Upper lobe of right lung (tissue), 1 donor: ENCODE results near the gene FAM234A. TPM values are rescaled to one million over a fixed set of nuclear protein-coding genes. Genes with fewer than 3 reads are reported as not detected.

ENCODE experiments used
- ATAC-seq: fragments of 200-7000 bp; cut with Tn5 transposase; one replicate; pipeline ENCODE4 v1.9.1; 2020; ENCODE audit warnings: mild to moderate bottlenecking, moderate library complexity
- DNase-seq: peaks from one replicate; pipeline ENCODE4 v3.0.0-alpha.2; 2020
- H3K27ac ChIP-seq: fragments of 200-600 bp; one replicate; pipeline ENCODE4 v1.8.0; 2022
- H3K27me3 ChIP-seq: fragments of 200-600 bp; one replicate; pipeline ENCODE4 v1.8.0; 2022; ENCODE audit warnings: mild to moderate bottlenecking
- H3K36me3 ChIP-seq: fragments of 200-600 bp; one replicate; pipeline ENCODE4 v1.8.0; 2022
- H3K4me1 ChIP-seq: fragments of 200-600 bp; one replicate; pipeline ENCODE4 v1.8.0; 2022
- H3K4me3 ChIP-seq: fragments of 200-600 bp; one replicate; pipeline ENCODE4 v1.8.0; 2022; ENCODE audit warnings: mild to moderate bottlenecking
- H3K9me3 ChIP-seq: fragments of 200-600 bp; one replicate; pipeline ENCODE4 v1.8.0; 2022
- CTCF ChIP-seq: fragments of 200-600 bp; IDR thresholded peaks from one replicate; pipeline ENCODE4 v1.8.0; 2022; ENCODE audit warnings: antibody characterized with exemption
- intact Hi-C: fragments of 100-400 bp; cut with DNase I; formaldehyde crosslinking; loops from one replicate; pipeline ENCODE4 v1.11.0; 2022
- total RNA-seq: library from RNA; stranded (reverse); fragmentation: NEBNext Ultra II Directional; extraction: Animal tissue kit (Norgen Biotek cat#: 25700); gene quantifications from one replicate; pipeline ENCODE4 v1.2.1, GENCODE V29; 2021
- donor health status: DM: no; HTN: yes; CAD: no; lungs with severe emphysema.

Gene FAM234A
- total RNA-seq, 1 donor from 2014 or later = 56.0 TPM

- DNase-seq = no peak
Measured at GRCh38 chr16:282491-282890, 47.9 kb downstream of the FAM234A start.

GRCh38 chr16:283033-283805 lies 48.6 kb downstream of the FAM234A start, which contains the start of gene PDIA2:
TSS of gene PDIA2 (plus strand) at chr16:283164. CDS start at chr16:283170, 6 bp downstream.
- DNase-seq = no peak
- Histone ChIP-seq H3K9me3 (no peaks in the 10 kb centered on the region), H3K4me3 (no peak within 1 kb of the TSS), H3K36me3 (peaks cover 14% of the 10 kb centered on the region), H3K27ac (no peak within 1 kb of the TSS), H3K4me1 (peaks cover 9% of the 10 kb centered on the region), H3K27me3 (peaks cover 27% of the 10 kb centered on the region)
- intact Hi-C loops = no loop called here
- no peak for ATAC-seq
- TF ChIP-seq CTCF = no peak

More at GRCh38 chr16:282491-282890, 47.9 kb downstream of the FAM234A start:
- ATAC-seq = no peak
- Histone ChIP-seq H3K9me3 (no peaks in the 10 kb centered on the region), H3K4me3 (no peak overlapping the region), H3K27me3 (peaks cover 27% of the 10 kb centered on the region), H3K4me1 (peaks cover 9% of the 10 kb centered on the region), H3K27ac (no peak overlapping the region), H3K36me3 (peaks cover 6% of the 10 kb centered on the region)
- TF ChIP-seq CTCF = no peak
- intact Hi-C loops = no loop called here

- no peak for ATAC-seq
- Histone ChIP-seq H3K27ac (no peak overlapping the region), H3K9me3 (no peaks in the 10 kb centered on the region), H3K27me3 (peaks cover 26% of the 10 kb centered on the region), H3K4me1 (peaks cover 9% of the 10 kb centered on the region), H3K36me3 (peaks cover 25% of the 10 kb centered on the region), H3K4me3 (no peak overlapping the region)
- intact Hi-C loops = no loop called here
- no peak for TF ChIP-seq CTCF
- DNase-seq = no peak
Measured at GRCh38 chr16:284204-285120, 49.8 kb downstream of the FAM234A start.

- intact Hi-C loops = no loop called here
- no peak overlapping the region for H3K27ac ChIP-seq
- H3K36me3 ChIP-seq = peaks cover 32% of the 10 kb centered on the region
- no peaks in the 10 kb centered on the region for H3K9me3 ChIP-seq
- DNase-seq (no peak), ATAC-seq (no peak)
- no peak for TF ChIP-seq CTCF
- H3K27me3 ChIP-seq = peaks cover 18% of the 10 kb centered on the region
- no peak overlapping the region for H3K4me3 ChIP-seq
- H3K4me1 ChIP-seq = peaks cover 9% of the 10 kb centered on the region
Measured at GRCh38 chr16:285146-286055, 50.8 kb downstream of the FAM234A start.
